HG03442 (cell line): ENCODE data around the gene HEBP1.

Experiments used
- ATAC-seq: cut with Tn5 transposase; IDR thresholded peaks from one replicate; pipeline ENCODE4 v1.9.1; 2021; ENCODE audit warnings: mild to moderate bottlenecking, moderate library complexity; ENCODE audit not compliant: unreplicated experiment

HEBP1 gene

GRCh38 chr12:13024531-13024916 lies 24.5 kb upstream of the HEBP1 start:
- ATAC-seq: no peak

- no peak for ATAC-seq
Observed at GRCh38 chr12:13023811-13024530, 23.9 kb upstream of the HEBP1 start.

GRCh38 chr12:13022851-13023271 lies 22.8 kb upstream of the HEBP1 start:
- ATAC-seq: no peak

GRCh38 chr12:13011098-13011497 lies 11.0 kb upstream of the HEBP1 start:
- no peak for ATAC-seq

- no peak for ATAC-seq
Observed at GRCh38 chr12:13008741-13009380, 8.8 kb upstream of the HEBP1 start.

GRCh38 chr12:13007496-13008233 lies 7.6 kb upstream of the HEBP1 start:
- no peak for ATAC-seq

GRCh38 chr12:13005649-13006048 lies 5.6 kb upstream of the HEBP1 start:
- no peak for ATAC-seq

GRCh38 chr12:13004986-13005385 lies 4.9 kb upstream of the HEBP1 start:
- ATAC-seq: no peak

- ATAC-seq: no peak
Observed at GRCh38 chr12:13004361-13004760, 4.3 kb upstream of the HEBP1 start.

- no peak for ATAC-seq
Observed at GRCh38 chr12:13002301-13003097, 2.4 kb upstream of the HEBP1 start.

GRCh38 chr12:13001775-13002040 lies 1.6 kb upstream of the HEBP1 start:
- ATAC-seq: no peak

GRCh38 chr12:13000925-13001774 lies 1.1 kb upstream of the HEBP1 start:
- ATAC-seq: no peak

- no peak for ATAC-seq
Observed at GRCh38 chr12:13000616-13000924, 505 bp upstream of the HEBP1 start.

GRCh38 chr12:12999271-12999958 lies 650 bp downstream of the HEBP1 start:
- ATAC-seq: no peak

- no peak for ATAC-seq
Observed at GRCh38 chr12:12998248-12998647, 1.8 kb downstream of the HEBP1 start.

- ATAC-seq: no peak
Observed at GRCh38 chr12:12997734-12998133, 2.3 kb downstream of the HEBP1 start.

- no peak for ATAC-seq
Observed at GRCh38 chr12:12997156-12997555, 2.9 kb downstream of the HEBP1 start.

- no peak for ATAC-seq
Observed at GRCh38 chr12:12996209-12996608, 3.9 kb downstream of the HEBP1 start.

- no peak for ATAC-seq
Observed at GRCh38 chr12:12995088-12995487, 5.0 kb downstream of the HEBP1 start.

- no peak for ATAC-seq
Observed at GRCh38 chr12:12993367-12993766, 6.7 kb downstream of the HEBP1 start.
